K562 (cell line): Measurements from ENCODE around the gene AHNAK. TPM values are rescaled to one million over a fixed set of nuclear protein-coding genes. Genes with fewer than 3 reads are reported as not detected.

ENCODE experiments used
- ATF6 ChIP-seq: sonication (generic); formaldehyde crosslinking; IDR thresholded peaks from 2 replicates; pipeline ENCODE4 v1.4.0; 2020; ENCODE audit warnings: mild to moderate bottlenecking, missing genetic modification reagents
- ATF7 ChIP-seq: fragments of 450-650 bp; IDR thresholded peaks from 2 replicates; pipeline ENCODE4 v1.7.1; 2014; ENCODE audit warnings: mild to moderate bottlenecking, moderate library complexity
- C11orf30 ChIP-seq: fragments of 450-650 bp; IDR thresholded peaks from 2 replicates; pipeline ENCODE4 v1.6.1; 2016; ENCODE audit warnings: low read depth, mild to moderate bottlenecking
- ELF4 ChIP-seq: fragments of 450-650 bp; formaldehyde crosslinking; IDR thresholded peaks from 2 replicates; pipeline ENCODE4 v1.4.0; 2022; ENCODE audit warnings: missing genetic modification characterization
- HBP1 ChIP-seq: fragments of 450-650 bp; formaldehyde crosslinking; IDR thresholded peaks from 2 replicates; pipeline ENCODE4 v1.4.0; 2022; ENCODE audit warnings: missing genetic modification characterization
- HCFC1 ChIP-seq: IDR thresholded peaks from 2 replicates; pipeline ENCODE4 v1.6.1; 2012; ENCODE audit warnings: low read depth, low read length, improper control_type of control experiment
- KDM4B ChIP-seq, 2 experiments: fragments of 450-650 bp in 1 of 2; sonication (generic) in 1 of 2; IDR thresholded peaks; 2 replicates each; pipeline ENCODE4 v1.6.1; 2016 to 2017; ENCODE audit warnings: borderline replicate concordance in 2 of 2, antibody characterized with exemption in 1 of 2, low read depth in 1 of 2, mild to moderate bottlenecking in 1 of 2
- L3MBTL2 ChIP-seq: fragments of 450-650 bp; IDR thresholded peaks from 2 replicates; pipeline ENCODE4 v1.6.1; 2016; ENCODE audit warnings: mild to moderate bottlenecking, moderate library complexity
- MLX ChIP-seq, 2 experiments: fragments of 450-650 bp in 1 of 2; sonication (generic) in 1 of 2; formaldehyde crosslinking; conservative IDR thresholded peaks; 2 replicates each; pipeline versions ENCODE4 v1.4.0 to v1.8.1; 2020 to 2022; ENCODE audit warnings: mild to moderate bottlenecking in 1 of 2, missing genetic modification reagents in 1 of 2
- MXI1 ChIP-seq: IDR thresholded peaks from 2 replicates; pipeline ENCODE4 v1.6.1; 2011; ENCODE audit warnings: low read depth, mild to moderate bottlenecking, improper control_type of control experiment, low read length
- NFE2 ChIP-seq: IDR thresholded peaks from 2 replicates; pipeline ENCODE4 v1.6.1; 2014; ENCODE audit warnings: antibody characterized with exemption, low read depth
- POLR3G ChIP-seq: IDR thresholded peaks from 2 replicates; pipeline ENCODE4 v1.6.1; 2011; ENCODE audit not compliant: insufficient read length, insufficient replicate concordance; ENCODE audit errors: extremely low read depth
- TAF1 ChIP-seq: IDR thresholded peaks from 2 replicates; pipeline ENCODE4 v1.6.1; 2011; ENCODE audit warnings: mild to moderate bottlenecking, low read length, moderate library complexity; ENCODE audit not compliant: insufficient read depth, control insufficient read depth, severe bottlenecking; ENCODE audit errors: extremely low read depth
- U2AF1 ChIP-seq: fragments of 200-400 bp; formaldehyde crosslinking; optimal IDR thresholded peaks from 2 replicates; pipeline ENCODE3; 2017; ENCODE audit warnings: mild to moderate bottlenecking, low read depth, low read length, moderate library complexity
- ZBTB11 ChIP-seq, 3 experiments: fragments of 200-800 bp in 1 of 3; fragments of 250-450 bp in 1 of 3; fragments of 450-650 bp in 1 of 3; sonication (Bioruptor Pico) in 1 of 3; sonication (Bioruptor generic) in 1 of 3; formaldehyde crosslinking in 1 of 3; IDR thresholded peaks; 2 replicates each; pipeline versions ENCODE4 v1.6.1 to v1.8.0; 2016 to 2022; ENCODE audit warnings: mild to moderate bottlenecking in 2 of 3, missing genetic modification characterization in 2 of 3, missing compliant biosample characterization in 1 of 3, moderate library complexity in 1 of 3
- ZFX ChIP-seq: sonication (generic); formaldehyde crosslinking; IDR thresholded peaks from 2 replicates; pipeline ENCODE4 v1.8.0; 2022; ENCODE audit warnings: mild to moderate bottlenecking, missing genetic modification reagents, moderate library complexity
- ZNF133 ChIP-seq: fragments of 250-450 bp; sonication (Bioruptor Pico); IDR thresholded peaks from 2 replicates; pipeline ENCODE4 v1.4.0; 2020; ENCODE audit warnings: mild to moderate bottlenecking
- ZNF197 ChIP-seq: fragments of 200-800 bp; sonication (Bioruptor generic); IDR thresholded peaks from 2 replicates; pipeline ENCODE4 v1.6.1; 2016; ENCODE audit warnings: low read depth, missing genetic modification characterization, missing compliant biosample characterization
- ZNF589 ChIP-seq: fragments of 200-800 bp; sonication (Bioruptor generic); IDR thresholded peaks from 2 replicates; pipeline ENCODE4 v1.6.1; 2016; ENCODE audit warnings: low read depth, missing genetic modification characterization, missing compliant biosample characterization
- ZSCAN29 ChIP-seq: fragments of 450-650 bp; IDR thresholded peaks from 2 replicates; pipeline ENCODE4 v1.6.1; 2017
- polyA plus RNA-seq, 8 experiments: library from polyadenylated mRNA; depleted of rRNA in 4 of 8; stranded (reverse) in 5 of 8; unstranded in 3 of 8; fragments of >200 nt; fragmentation: Nextera tagmentation in 2 of 8; fragmentation: Illumina TruSeq in 1 of 8; extraction: Ambion mirVana in 2 of 8; extraction: Trizol in 1 of 8; gene quantifications; 2 replicates each; pipeline versions ENCODE4 v1.2.1 to v1.2.3, GENCODE V29; 2011 to 2014; ENCODE audit warnings: inconsistent platforms in 1 of 8, missing spikeins in 1 of 8
- total RNA-seq, 7 experiments: library from RNA; depleted of rRNA in 6 of 7; stranded (reverse); fragments of >200 nt in 6 of 7; fragmentation: Illumina TruSeq in 2 of 7; extraction: Trizol in 2 of 7; gene quantifications; 2 replicates each; pipeline versions ENCODE4 v1.2.1 to v1.2.3, GENCODE V29; 2011 to 2021; ENCODE audit warnings: low replicate concordance in 1 of 7

Gene AHNAK
- total and polyA plus RNA-seq, 9 of the 15 experiments (the other 6 are each of a cell fraction or from before 2014, with no cell fraction given), result 1.5 to 89.7 (median 45.0) TPM

GRCh38 chr11:62461740-62462507 lies 84.7 kb downstream of the AHNAK start (continued):
- TF ChIP-seq MLX (CRISPR knock-in tag; conservative IDR thresholded peaks at IDR 0.05), result no peak
- TF ChIP-seq NFE2, result peak; percentile 87
- TF ChIP-seq ZFX (CRISPR knock-in tag), result no peak
- TF ChIP-seq ATF7, result no peak
- no peak for TF ChIP-seq ZNF197 (CRISPR knock-in tag)
- TF ChIP-seq HCFC1, result no peak
- no peak for TF ChIP-seq ELF4 (CRISPR knock-in tag)
- TF ChIP-seq U2AF1, result no peak
- TF ChIP-seq TAF1, result peak; percentile 44
- TF ChIP-seq C11orf30, result peak; percentile 73
- peak in 1 of 3 experiments; percentile 51; a peak in 1 of 6 replicates for TF ChIP-seq ZBTB11 (CRISPR knock-in tag; IDR thresholded peaks at IDR 0.05)
- TF ChIP-seq KDM4B (IDR thresholded peaks at IDR 0.05; ENCODE audit: borderline replicate concordance in 2 of 2, low read depth in 1 of 2), result no peak
- TF ChIP-seq ZNF589 (CRISPR knock-in tag), result 0 out of 2 replicates have a peak, but pooled peaks have one; percentile 41
- TF ChIP-seq MXI1, result no peak
- no peak for TF ChIP-seq ZNF133 (CRISPR knock-in tag)
- TF ChIP-seq ZSCAN29, result no peak
- no peak for TF ChIP-seq POLR3G
- 0 out of 2 replicates have a peak, but pooled peaks have one; percentile 2 for TF ChIP-seq L3MBTL2
- TF ChIP-seq HBP1 (CRISPR knock-in tag), result no peak
- no peak for TF ChIP-seq ATF6 (CRISPR knock-in tag)
